Measurements from ENCODE around the gene HOXA6. TPM values are rescaled to one million over a fixed set of nuclear protein-coding genes. Genes with fewer than 3 reads are reported as not detected.
A peak's percentile ranks its signal among the peaks of the same experiment; 100 is the strongest.

The HOXA6 gene
- total RNA-seq, 2 experiments from 2014 or later = not detected

GRCh38 chr7:27165996-27166530 lies 18.5 kb upstream of the HOXA6 start:
- H3K27ac Mint-ChIP-seq = no peak overlapping the region

GRCh38 chr7:27165089-27165995 lies 17.8 kb upstream of the HOXA6 start, which contains the start of gene HOXA9:
HOXA9 (minus strand) TSS chr7:27165537; CDS start chr7:27165457, 80 bp downstream.
- TF ChIP-seq CTCF (IDR thresholded peaks at IDR 0.05) = no peak
- Mint-ChIP-seq H3K36me3 (ENCODE audit: low read depth) (no peaks in the 10 kb centered on the region), H3K4me3 (peak within 1 kb of the TSS; percentile 38), H3K27me3 (peaks cover 78% of the 10 kb centered on the region), H3K9me3 (no peaks in the 10 kb centered on the region), H3K27ac (no peak within 1 kb of the TSS), H3K4me1 (ENCODE audit: low read depth) (peaks cover 28% of the 10 kb centered on the region)
- intact Hi-C loops (cut with micrococcal nuclease) = loop anchor here (5.0 kb wide), 1 partner anchor 37 kb away; the partner anchor contains the start of gene HOXA13
- ATAC-seq (no peak), DNase-seq (no peak)
- ChIA-PET CTCF (interaction anchor here (1.0 to 1.9 kb wide), 7 partner anchors 8 to 483 kb away, joined by 3 to 5 read pairs (median 4); no protein-coding TSS in a partner anchor), POLR2A (interaction anchor here (1.2 kb wide), 2 partner anchors 10 to 13 kb away, joined by 4 read pairs; partner anchors contain the start of gene HOXA3)

More at GRCh38 chr7:27165996-27166530, 18.5 kb upstream of the HOXA6 start:
- Mint-ChIP-seq H3K27me3 (peaks cover 81% of the 10 kb centered on the region), H3K36me3 (ENCODE audit: low read depth) (no peaks in the 10 kb centered on the region), H3K4me3 (no peak overlapping the region), H3K9me3 (no peaks in the 10 kb centered on the region), H3K4me1 (ENCODE audit: low read depth) (peaks cover 28% of the 10 kb centered on the region)
- POLR2A ChIA-PET = interaction anchor here (0.7 to 1.2 kb wide), 3 partner anchors 11 to 14 kb away, joined by 3 to 4 read pairs (median 4); partner anchors contain the start of gene HOXA3
- no peak for TF ChIP-seq CTCF (IDR thresholded peaks at IDR 0.05)
- CTCF ChIA-PET = interaction anchor here (0.9 to 1.9 kb wide), 9 partner anchors 8 to 484 kb away, joined by 3 to 5 read pairs (median 4); partner anchors contain the start of gene EVX1
- DNase-seq = no peak
- ATAC-seq = no peak
- intact Hi-C loops (cut with micrococcal nuclease) = loop anchor here (5.0 kb wide), 1 partner anchor 36 kb away; the partner anchor contains the start of gene HOXA13

GRCh38 chr7:27164367-27165088 lies 17.0 kb upstream of the HOXA6 start:
- no peak overlapping the region for H3K27ac Mint-ChIP-seq

GRCh38 chr7:27164045-27164366 lies 16.4 kb upstream of the HOXA6 start:
- Mint-ChIP-seq H3K4me1 (ENCODE audit: low read depth) (peaks cover 31% of the 10 kb centered on the region), H3K27me3 (peaks cover 80% of the 10 kb centered on the region), H3K27ac (no peak overlapping the region), H3K36me3 (ENCODE audit: low read depth) (no peaks in the 10 kb centered on the region), H3K4me3 (no peak overlapping the region), H3K9me3 (no peaks in the 10 kb centered on the region)
- CTCF ChIA-PET = interaction anchor here (4.0 to 4.5 kb wide), 2 partner anchors 11 to 13 kb away, joined by 61 to 63 read pairs; partner anchors contain the start of genes HOXA10 and HOXA3
- ATAC-seq (no peak), DNase-seq (no peak)
- intact Hi-C loops (cut with micrococcal nuclease) = no loop called here
- TF ChIP-seq CTCF (IDR thresholded peaks at IDR 0.05) = no peak
- POLR2A ChIA-PET = no interaction called here

More at GRCh38 chr7:27164367-27165088, 17.0 kb upstream of the HOXA6 start:
- peaks cover 32% of the 10 kb centered on the region for H3K4me1 Mint-ChIP-seq (ENCODE audit: low read depth)
- DNase-seq (no peak), ATAC-seq (no peak)
- H3K4me3 Mint-ChIP-seq = no peak overlapping the region
- ChIA-PET CTCF (interaction anchor here (4.5 kb wide), 1 partner anchor 11 kb away, joined by 61 read pairs; the partner anchor contains the start of gene HOXA10), POLR2A (no interaction called here)
- intact Hi-C loops (cut with micrococcal nuclease) = loop anchor here (5.0 kb wide), 1 partner anchor 38 kb away; the partner anchor contains the start of gene HOXA13
- H3K27me3 Mint-ChIP-seq = peaks cover 80% of the 10 kb centered on the region
- no peak for TF ChIP-seq CTCF (IDR thresholded peaks at IDR 0.05)
- H3K9me3 Mint-ChIP-seq = no peaks in the 10 kb centered on the region
- H3K36me3 Mint-ChIP-seq (ENCODE audit: low read depth) = no peaks in the 10 kb centered on the region
